GM23248 (cell line): ENCODE results near the gene CACFD1. TPM values are rescaled to one million over a fixed set of nuclear protein-coding genes. Genes with fewer than 3 reads are reported as not detected.

Experiments used
- DNase-seq: peaks from one replicate; pipeline ENCODE4 v3.0.0-alpha.2; 2015
- H2AFZ ChIP-seq: fragments of 200-600 bp; sonication (generic); 2 replicates; pipeline ENCODE4 v1.6.1; 2016; ENCODE audit warnings: antibody characterized with exemption
- H3F3A ChIP-seq: fragments of 200-600 bp; sonication (generic); 2 replicates; pipeline ENCODE4 v1.6.1; 2016; ENCODE audit warnings: mild to moderate bottlenecking, antibody characterized with exemption, mixed run types; ENCODE audit not compliant: insufficient read depth
- H3K27ac ChIP-seq: fragments of 200-600 bp; sonication (generic); 2 replicates; pipeline ENCODE4 v1.5.1; 2016; ENCODE audit warnings: mild to moderate bottlenecking
- H3K27me3 ChIP-seq: fragments of 200-600 bp; sonication (generic); replicated peaks from 2 replicates; pipeline ENCODE4 v1.6.1; 2016; ENCODE audit warnings: mild to moderate bottlenecking; ENCODE audit not compliant: insufficient read depth
- H3K36me3 ChIP-seq: fragments of 200-600 bp; sonication (generic); 2 replicates; pipeline ENCODE4 v1.6.1; 2016; ENCODE audit warnings: low read depth, mild to moderate bottlenecking
- H3K4me1 ChIP-seq: fragments of 200-600 bp; sonication (generic); 2 replicates; pipeline ENCODE4 v1.6.1; 2016; ENCODE audit warnings: mild to moderate bottlenecking; ENCODE audit not compliant: insufficient read depth
- H3K4me2 ChIP-seq: fragments of 200-600 bp; sonication (generic); one replicate; pipeline ENCODE4 v1.6.1; 2016; ENCODE audit warnings: mild to moderate bottlenecking; ENCODE audit not compliant: unreplicated experiment
- H3K4me3 ChIP-seq: fragments of 200-600 bp; sonication (generic); 2 replicates; pipeline ENCODE4 v1.5.1; 2016; ENCODE audit warnings: mild to moderate bottlenecking
- H3K79me2 ChIP-seq: fragments of 200-600 bp; sonication (generic); 2 replicates; pipeline ENCODE4 v1.6.1; 2016; ENCODE audit warnings: mild to moderate bottlenecking; ENCODE audit not compliant: insufficient read depth
- H3K9ac ChIP-seq: fragments of 200-600 bp; sonication (generic); 2 replicates; pipeline ENCODE4 v1.6.1; 2016; ENCODE audit warnings: mild to moderate bottlenecking
- H3K9me2 ChIP-seq: fragments of 200-600 bp; sonication (generic); 2 replicates; pipeline ENCODE4 v1.6.1; 2016; ENCODE audit warnings: mixed run types, mild to moderate bottlenecking, moderate library complexity; ENCODE audit not compliant: insufficient read depth
- H3K9me3 ChIP-seq: fragments of 200-600 bp; sonication (generic); one replicate; pipeline ENCODE4 v1.6.1; 2017; ENCODE audit warnings: low read depth
- H4K20me1 ChIP-seq: fragments of 200-600 bp; sonication (generic); 2 replicates; pipeline ENCODE4 v1.6.0; 2016; ENCODE audit not compliant: insufficient read depth
- EZH2 ChIP-seq: fragments of 200-600 bp; sonication (generic); IDR thresholded peaks from 2 replicates; pipeline ENCODE4 v1.6.1; 2018; ENCODE audit warnings: antibody characterized with exemption, mild to moderate bottlenecking; ENCODE audit not compliant: insufficient read depth, poor library complexity, severe bottlenecking
- EZH2phosphoT487 ChIP-seq: fragments of 200-600 bp; sonication (generic); IDR thresholded peaks from 2 replicates; pipeline ENCODE4 v1.6.1; 2018; ENCODE audit warnings: antibody characterized with exemption, moderate library complexity, mild to moderate bottlenecking, low read depth; ENCODE audit not compliant: insufficient read depth
- WGBS, 2 experiments: methylation state at CpG; one replicate each; pipeline ENCODE4 v1.1.6; 2015 to 2017; ENCODE audit warnings: low lambda C conversion rate in 2 of 2, low coverage in 1 of 2; ENCODE audit errors: missing lambda C conversion rate in 2 of 2; 5-methylcytosine and 5-hydroxymethylcytosine counted together
- in situ Hi-C: fragments of 300-500 bp; cut with MboI; formaldehyde crosslinking; loops from 2 replicates; pipeline ENCODE4 v1.15.0; 2020
- polyA plus RNA-seq: library from polyadenylated mRNA; unstranded; fragments of >200 nt; fragmentation: Nextera tagmentation; extraction: Ambion mirVana; gene quantifications from 2 replicates; pipeline ENCODE4 v1.2.1, GENCODE V29; 2016
- total RNA-seq: library from RNA; depleted of rRNA; stranded (reverse); fragments of >200 nt; shearing (Covaris generic); gene quantifications from 2 replicates; pipeline ENCODE4 v1.2.3, GENCODE V29; 2014

Gene CACFD1
- total and polyA plus RNA-seq, 2 experiments from 2014 or later: 4.7 to 7.0 TPM

- no peak for DNase-seq
- Histone ChIP-seq H3K9me2 (no peaks in the 10 kb centered on the region), H3K4me2 (no peak overlapping the region), H3K4me3 (no peak overlapping the region), H3K4me1 (no peaks in the 10 kb centered on the region), H3K36me3 (no peaks in the 10 kb centered on the region), H2AFZ (no peak overlapping the region), H3K27me3 (peaks cover 7% of the 10 kb centered on the region; the same call in 1 of the 2 replicates), H3K9me3 (no peaks in the 10 kb centered on the region), H4K20me1 (no peaks in the 10 kb centered on the region), H3K27ac (no peak overlapping the region), H3F3A (0 out of 2 replicates have a peak, but pooled peaks cover 8% of the 10 kb centered on the region), H3K79me2 (no peaks in the 10 kb centered on the region), H3K9ac (no peak overlapping the region)
- TF ChIP-seq EZH2phosphoT487 (no peak), EZH2 (no peak)
- in situ Hi-C loops: no loop called here
- WGBS, 2 experiments: 95 to 96% methylated on average over 12 of the region's 12 CpGs
Observed at GRCh38 chr9:133424187-133424586, 35.6 kb upstream of the CACFD1 start.

GRCh38 chr9:133425049-133425632 lies 34.6 kb upstream of the CACFD1 start:
- Histone ChIP-seq H3K9me3 (no peaks in the 10 kb centered on the region), H3K27me3 (peaks cover 7% of the 10 kb centered on the region; the same call in 1 of the 2 replicates), H3K4me2 (no peak overlapping the region), H3F3A (0 out of 2 replicates have a peak, but pooled peaks cover 6% of the 10 kb centered on the region), H3K4me1 (no peaks in the 10 kb centered on the region), H3K4me3 (no peak overlapping the region), H3K36me3 (no peaks in the 10 kb centered on the region), H3K9ac (no peak overlapping the region), H4K20me1 (no peaks in the 10 kb centered on the region), H3K9me2 (no peaks in the 10 kb centered on the region), H2AFZ (no peak overlapping the region), H3K79me2 (no peaks in the 10 kb centered on the region), H3K27ac (no peak overlapping the region)
- WGBS, 2 experiments: 88 to 90% methylated on average over 21 to 22 of the region's 22 CpGs
- no peak for TF ChIP-seq EZH2phosphoT487
- TF ChIP-seq EZH2: no peak
- in situ Hi-C loops: no loop called here
- no peak for DNase-seq

GRCh38 chr9:133426011-133426410 lies 33.8 kb upstream of the CACFD1 start:
- Histone ChIP-seq H3F3A (no peaks in the 10 kb centered on the region), H3K4me2 (no peak overlapping the region), H3K79me2 (no peaks in the 10 kb centered on the region), H4K20me1 (no peaks in the 10 kb centered on the region), H3K9ac (no peak overlapping the region), H3K4me3 (no peak overlapping the region), H3K27me3 (peaks cover 7% of the 10 kb centered on the region; the same call in 1 of the 2 replicates), H3K4me1 (no peaks in the 10 kb centered on the region), H3K36me3 (no peaks in the 10 kb centered on the region), H3K9me2 (no peaks in the 10 kb centered on the region), H3K27ac (no peak overlapping the region), H2AFZ (no peak overlapping the region), H3K9me3 (no peaks in the 10 kb centered on the region)
- DNase-seq: no peak
- 82 to 91% methylated on average over 11 of the region's 11 CpGs for WGBS, 2 experiments
- TF ChIP-seq EZH2 (no peak), EZH2phosphoT487 (no peak)
- in situ Hi-C loops: no loop called here

DNA sequence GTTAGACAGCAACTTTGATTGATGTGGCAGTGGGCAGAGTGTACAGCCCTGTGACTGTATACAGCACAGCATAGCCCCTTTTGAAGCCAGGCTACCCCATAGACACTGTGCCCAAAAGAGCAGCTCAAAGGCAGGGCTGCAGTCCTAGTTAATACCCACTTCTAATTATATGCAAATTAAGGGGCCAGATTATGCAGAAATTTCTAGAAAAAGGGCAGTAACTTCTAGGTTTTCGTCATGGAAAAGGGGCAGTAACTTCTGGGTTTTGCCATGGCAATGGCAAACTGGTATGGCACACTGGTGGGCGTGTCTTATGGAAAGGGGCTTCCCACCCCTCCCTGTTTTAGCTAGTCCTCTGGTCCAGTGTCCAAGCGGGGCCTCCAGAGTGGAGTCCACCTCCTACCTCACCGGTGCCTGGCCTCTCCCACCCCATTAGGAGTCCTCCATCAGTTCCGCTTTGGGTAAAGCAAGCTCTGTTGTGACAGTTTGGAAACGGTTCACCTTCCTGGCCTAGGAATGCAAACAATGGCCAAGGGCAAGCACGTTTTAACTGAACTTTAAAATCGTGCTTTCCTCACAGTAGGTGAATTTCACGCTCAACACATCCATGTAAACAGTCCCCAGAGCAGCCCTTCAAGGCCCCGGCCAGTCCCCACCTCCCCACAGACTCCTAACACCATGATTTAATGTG lies 32.0 kb upstream of the CACFD1 start:
- Histone ChIP-seq H3K9me3 (no peaks in the 10 kb centered on the region), H3F3A (no peaks in the 10 kb centered on the region), H3K36me3 (no peaks in the 10 kb centered on the region), H3K27me3 (peaks cover 7% of the 10 kb centered on the region; the same call in 1 of the 2 replicates), H4K20me1 (no peaks in the 10 kb centered on the region), H3K27ac (no peak overlapping the region), H3K4me1 (no peaks in the 10 kb centered on the region), H2AFZ (no peak overlapping the region), H3K4me2 (no peak overlapping the region), H3K9me2 (no peaks in the 10 kb centered on the region), H3K79me2 (no peaks in the 10 kb centered on the region), H3K9ac (no peak overlapping the region), H3K4me3 (no peak overlapping the region)
- no peak for DNase-seq
- TF ChIP-seq EZH2phosphoT487 (no peak), EZH2 (no peak)
- in situ Hi-C loops: no loop called here
- 72% methylated on average over 10 of the region's 10 CpGs for WGBS, 2 experiments
